Myocyte (in vitro differentiated cells): ENCODE results near the gene SUV39H1. TPM values are rescaled to one million over a fixed set of nuclear protein-coding genes. Genes with fewer than 3 reads are reported as not detected.

Source experiments
- DNase-seq: peaks from one replicate; pipeline ENCODE4 v3.0.0-alpha.2; 2012; ENCODE audit warnings: low read depth
- total RNA-seq: library from RNA; depleted of rRNA; stranded (reverse); fragments of >200 nt; gene quantifications from 2 replicates; pipeline ENCODE4 v1.2.3, GENCODE V29; 2014

The SUV39H1 gene
- total RNA-seq, 1 donor from 2014 or later = 2.8 TPM

- DNase-seq = no peak
These were observed 17.3 kb downstream of the SUV39H1 start for GRCh38 chrX:48713847-48714246.

GRCh38 chrX:48714573-48714972 lies 18.0 kb downstream of the SUV39H1 start:
- no peak for DNase-seq

- DNase-seq = peak; percentile 59
These were observed 18.5 kb downstream of the SUV39H1 start for GRCh38 chrX:48715072-48715471.

GRCh38 chrX:48715876-48716502 lies 19.5 kb downstream of the SUV39H1 start:
- DNase-seq = peak; percentile 58

GRCh38 chrX:48719958-48720357 lies 23.4 kb downstream of the SUV39H1 start:
- no peak for DNase-seq

- no peak for DNase-seq
These were observed 24.2 kb downstream of the SUV39H1 start for GRCh38 chrX:48720577-48721250.

- no peak for DNase-seq
These were observed 25.4 kb downstream of the SUV39H1 start for GRCh38 chrX:48721916-48722315.

- DNase-seq = no peak
These were observed 30.1 kb downstream of the SUV39H1 start for GRCh38 chrX:48726596-48726995.

GRCh38 chrX:48728653-48729052 lies 32.1 kb downstream of the SUV39H1 start:
- DNase-seq = no peak

- DNase-seq = no peak
These were observed 39.8 kb downstream of the SUV39H1 start for GRCh38 chrX:48736303-48736702.

- DNase-seq = no peak
These were observed 40.3 kb downstream of the SUV39H1 start for GRCh38 chrX:48736878-48737212.

GRCh38 chrX:48737213-48737938 lies 40.8 kb downstream of the SUV39H1 start:
- peak; percentile 96 for DNase-seq

- no peak for DNase-seq
These were observed 41.4 kb downstream of the SUV39H1 start for GRCh38 chrX:48737940-48738339.

GRCh38 chrX:48741834-48742233 lies 45.3 kb downstream of the SUV39H1 start:
- DNase-seq = no peak

- DNase-seq = no peak
These were observed 48.7 kb downstream of the SUV39H1 start for GRCh38 chrX:48745222-48745621.

GRCh38 chrX:48747415-48748016 lies 51.0 kb downstream of the SUV39H1 start:
- DNase-seq = no peak

- no peak for DNase-seq
These were observed 52.6 kb downstream of the SUV39H1 start for GRCh38 chrX:48749182-48749581.

GRCh38 chrX:48751343-48751742 lies 54.8 kb downstream of the SUV39H1 start:
- no peak for DNase-seq

GRCh38 chrX:48752498-48752897 lies 56.0 kb downstream of the SUV39H1 start:
- no peak for DNase-seq

- peak; percentile 12 for DNase-seq
These were observed 57.2 kb downstream of the SUV39H1 start for GRCh38 chrX:48753708-48754228.

GRCh38 chrX:48754238-48754637 lies 57.7 kb downstream of the SUV39H1 start:
- no peak for DNase-seq
